Measurements from ENCODE around the gene CD151.

Gene CD151

GRCh38 chr11:873706-874105 is 41.0 kb downstream of the CD151 start:
- H3K27ac ChIP-seq (ENCODE audit: low read length), result no peak overlapping the region
- no peak overlapping the region for H3K4me3 ChIP-seq (ENCODE audit: low read depth in 1 of 2, low read length in 2 of 2)
- H3K9me3 ChIP-seq (ENCODE audit: control insufficient read depth in 1 of 2, low read length in 2 of 2), result no peaks in the 10 kb centered on the region
- H3K27me3 ChIP-seq (ENCODE audit: low read depth, low read length), result no peaks in the 10 kb centered on the region
- H3K4me1 ChIP-seq (ENCODE audit: control insufficient read depth in 1 of 2, insufficient read depth in 2 of 2, low read length in 2 of 2), result peaks cover 0 to 5% of the 10 kb centered on the region in 2 donors
- peaks cover 0 to 8% of the 10 kb centered on the region in 2 donors for H3K36me3 ChIP-seq (ENCODE audit: control insufficient read depth in 1 of 2, insufficient read depth in 2 of 2, low read length in 2 of 2)

- Histone ChIP-seq H3K4me1 (ENCODE audit: control insufficient read depth in 1 of 2, insufficient read depth in 2 of 2, low read length in 2 of 2) (peaks cover 0 to 5% of the 10 kb centered on the region in 2 donors), H3K9me3 (ENCODE audit: control insufficient read depth in 1 of 2, low read length in 2 of 2) (no peaks in the 10 kb centered on the region), H3K27me3 (ENCODE audit: low read depth, low read length) (no peaks in the 10 kb centered on the region), H3K4me3 (ENCODE audit: low read depth in 1 of 2, low read length in 2 of 2) (no peak overlapping the region), H3K27ac (ENCODE audit: low read length) (no peak overlapping the region), H3K36me3 (ENCODE audit: control insufficient read depth in 1 of 2, insufficient read depth in 2 of 2, low read length in 2 of 2) (peaks cover 0 to 12% of the 10 kb centered on the region in 2 donors)
Measured at GRCh38 chr11:875203-875602, 42.5 kb downstream of the CD151 start.

GRCh38 chr11:875769-876301 is 43.1 kb downstream of the CD151 start:
- Histone ChIP-seq H3K4me1 (ENCODE audit: control insufficient read depth in 1 of 2, insufficient read depth in 2 of 2, low read length in 2 of 2) (peaks cover 0 to 5% of the 10 kb centered on the region in 2 donors), H3K27ac (ENCODE audit: low read length) (no peak overlapping the region), H3K4me3 (ENCODE audit: low read depth in 1 of 2, low read length in 2 of 2) (no peak overlapping the region), H3K27me3 (ENCODE audit: low read depth, low read length) (no peaks in the 10 kb centered on the region), H3K36me3 (ENCODE audit: control insufficient read depth in 1 of 2, insufficient read depth in 2 of 2, low read length in 2 of 2) (peaks cover 0 to 17% of the 10 kb centered on the region in 2 donors), H3K9me3 (ENCODE audit: control insufficient read depth in 1 of 2, low read length in 2 of 2) (no peaks in the 10 kb centered on the region)

GRCh38 chr11:876545-876944 is 43.8 kb downstream of the CD151 start:
- Histone ChIP-seq H3K4me3 (ENCODE audit: low read depth in 1 of 2, low read length in 2 of 2) (no peak overlapping the region), H3K27ac (ENCODE audit: low read length) (no peak overlapping the region), H3K27me3 (ENCODE audit: low read depth, low read length) (no peaks in the 10 kb centered on the region), H3K36me3 (ENCODE audit: control insufficient read depth in 1 of 2, insufficient read depth in 2 of 2, low read length in 2 of 2) (peaks cover 0 to 20% of the 10 kb centered on the region in 2 donors), H3K4me1 (ENCODE audit: control insufficient read depth in 1 of 2, insufficient read depth in 2 of 2, low read length in 2 of 2) (peaks cover 0 to 5% of the 10 kb centered on the region in 2 donors), H3K9me3 (ENCODE audit: control insufficient read depth in 1 of 2, low read length in 2 of 2) (no peaks in the 10 kb centered on the region)

- Histone ChIP-seq H3K9me3 (ENCODE audit: control insufficient read depth in 1 of 2, low read length in 2 of 2) (no peaks in the 10 kb centered on the region), H3K27ac (ENCODE audit: low read length) (no peak overlapping the region), H3K4me3 (ENCODE audit: low read depth in 1 of 2, low read length in 2 of 2) (no peak overlapping the region), H3K4me1 (ENCODE audit: control insufficient read depth in 1 of 2, insufficient read depth in 2 of 2, low read length in 2 of 2) (peaks cover 0 to 5% of the 10 kb centered on the region in 2 donors), H3K27me3 (ENCODE audit: low read depth, low read length) (no peaks in the 10 kb centered on the region), H3K36me3 (ENCODE audit: control insufficient read depth in 1 of 2, insufficient read depth in 2 of 2, low read length in 2 of 2) (peaks cover 0 to 22% of the 10 kb centered on the region in 2 donors)
Measured at GRCh38 chr11:877565-877964, 44.8 kb downstream of the CD151 start.

- Histone ChIP-seq H3K9me3 (ENCODE audit: control insufficient read depth in 1 of 2, low read length in 2 of 2) (no peaks in the 10 kb centered on the region), H3K27ac (ENCODE audit: low read length) (no peak overlapping the region), H3K27me3 (ENCODE audit: low read depth, low read length) (no peaks in the 10 kb centered on the region), H3K4me1 (ENCODE audit: control insufficient read depth in 1 of 2, insufficient read depth in 2 of 2, low read length in 2 of 2) (peaks cover 0 to 5% of the 10 kb centered on the region in 2 donors), H3K4me3 (ENCODE audit: low read depth in 1 of 2, low read length in 2 of 2) (no peak overlapping the region), H3K36me3 (ENCODE audit: control insufficient read depth in 1 of 2, insufficient read depth in 2 of 2, low read length in 2 of 2) (peaks cover 0 to 31% of the 10 kb centered on the region in 2 donors)
Measured at GRCh38 chr11:880447-880846, 47.7 kb downstream of the CD151 start.

GRCh38 chr11:882596-882995 is 49.8 kb downstream of the CD151 start:
- H3K27ac ChIP-seq (ENCODE audit: low read length), result no peak overlapping the region
- no peaks in the 10 kb centered on the region for H3K27me3 ChIP-seq (ENCODE audit: low read depth, low read length)
- no peaks in the 10 kb centered on the region for H3K9me3 ChIP-seq (ENCODE audit: control insufficient read depth in 1 of 2, low read length in 2 of 2)
- no peak overlapping the region for H3K4me3 ChIP-seq (ENCODE audit: low read depth in 1 of 2, low read length in 2 of 2)
- H3K4me1 ChIP-seq (ENCODE audit: control insufficient read depth in 1 of 2, insufficient read depth in 2 of 2, low read length in 2 of 2), result no peaks in the 10 kb centered on the region
- peaks cover 0 to 43% of the 10 kb centered on the region in 2 donors for H3K36me3 ChIP-seq (ENCODE audit: control insufficient read depth in 1 of 2, insufficient read depth in 2 of 2, low read length in 2 of 2)

GRCh38 chr11:883527-883926 is 50.8 kb downstream of the CD151 start:
- no peaks in the 10 kb centered on the region for H3K27me3 ChIP-seq (ENCODE audit: low read depth, low read length)
- no peaks in the 10 kb centered on the region for H3K4me1 ChIP-seq (ENCODE audit: control insufficient read depth in 1 of 2, insufficient read depth in 2 of 2, low read length in 2 of 2)
- no peaks in the 10 kb centered on the region for H3K9me3 ChIP-seq (ENCODE audit: control insufficient read depth in 1 of 2, low read length in 2 of 2)
- H3K36me3 ChIP-seq (ENCODE audit: control insufficient read depth in 1 of 2, insufficient read depth in 2 of 2, low read length in 2 of 2), result peaks cover 0 to 51% of the 10 kb centered on the region in 2 donors
- no peak overlapping the region for H3K27ac ChIP-seq (ENCODE audit: low read length)
- H3K4me3 ChIP-seq (ENCODE audit: low read depth in 1 of 2, low read length in 2 of 2), result no peak overlapping the region

- H3K27ac ChIP-seq (ENCODE audit: low read length), result no peak overlapping the region
- no peaks in the 10 kb centered on the region for H3K27me3 ChIP-seq (ENCODE audit: low read depth, low read length)
- H3K4me3 ChIP-seq (ENCODE audit: low read depth in 1 of 2, low read length in 2 of 2), result no peak overlapping the region
- H3K4me1 ChIP-seq (ENCODE audit: control insufficient read depth in 1 of 2, insufficient read depth in 2 of 2, low read length in 2 of 2), result no peaks in the 10 kb centered on the region
- H3K36me3 ChIP-seq (ENCODE audit: control insufficient read depth in 1 of 2, insufficient read depth in 2 of 2, low read length in 2 of 2), result peaks cover 0 to 54% of the 10 kb centered on the region in 2 donors
- H3K9me3 ChIP-seq (ENCODE audit: control insufficient read depth in 1 of 2, low read length in 2 of 2), result no peaks in the 10 kb centered on the region
Measured at GRCh38 chr11:884578-885070, 51.9 kb downstream of the CD151 start.

GRCh38 chr11:886568-886967 is 53.8 kb downstream of the CD151 start:
- Histone ChIP-seq H3K4me3 (ENCODE audit: low read depth in 1 of 2, low read length in 2 of 2) (no peak overlapping the region), H3K36me3 (ENCODE audit: control insufficient read depth in 1 of 2, insufficient read depth in 2 of 2, low read length in 2 of 2) (peaks cover 0 to 44% of the 10 kb centered on the region in 2 donors), H3K27ac (ENCODE audit: low read length) (no peak overlapping the region), H3K27me3 (ENCODE audit: low read depth, low read length) (no peaks in the 10 kb centered on the region), H3K4me1 (ENCODE audit: control insufficient read depth in 1 of 2, insufficient read depth in 2 of 2, low read length in 2 of 2) (no peaks in the 10 kb centered on the region), H3K9me3 (ENCODE audit: control insufficient read depth in 1 of 2, low read length in 2 of 2) (no peaks in the 10 kb centered on the region)

- Histone ChIP-seq H3K27me3 (ENCODE audit: low read depth, low read length) (no peaks in the 10 kb centered on the region), H3K4me3 (ENCODE audit: low read depth in 1 of 2, low read length in 2 of 2) (no peak overlapping the region), H3K36me3 (ENCODE audit: control insufficient read depth in 1 of 2, insufficient read depth in 2 of 2, low read length in 2 of 2) (peaks cover 0 to 42% of the 10 kb centered on the region in 2 donors), H3K4me1 (ENCODE audit: control insufficient read depth in 1 of 2, insufficient read depth in 2 of 2, low read length in 2 of 2) (no peaks in the 10 kb centered on the region), H3K9me3 (ENCODE audit: control insufficient read depth in 1 of 2, low read length in 2 of 2) (no peaks in the 10 kb centered on the region), H3K27ac (ENCODE audit: low read length) (no peak overlapping the region)
Measured at GRCh38 chr11:887589-887988, 54.8 kb downstream of the CD151 start.

Data from muscle layer of duodenum (tissue), 2 donors.